Esophagus squamous epithelium (tissue), 5 donors: ENCODE data around the gene PRMT5. TPM values are rescaled to one million over a fixed set of nuclear protein-coding genes. Genes with fewer than 3 reads are reported as not detected.
A peak's percentile ranks its signal among the peaks of the same experiment; 100 is the strongest.

Experiments
- DNase-seq: peaks from one replicate; lab custom pipeline; 2025; lab: John Stamatoyannopoulos, UW
- H3K27ac ChIP-seq, 4 donors: fragments of 200-600 bp; sonication (generic); one replicate each; pipeline ENCODE4 v1.5.1; 2016 to 2019; ENCODE audit warnings: mild to moderate bottlenecking in 1 of 4
- H3K27me3 ChIP-seq, 4 donors: fragments of 200-600 bp; sonication (generic); 1 replicate in 3 of 4; 2 replicates in 1 of 4; pipeline versions ENCODE4 v1.5.1 to v1.6.0; 2017 to 2021; ENCODE audit warnings: antibody characterized with exemption in 1 of 4
- H3K36me3 ChIP-seq, 3 donors: fragments of 200-600 bp; sonication (generic); one replicate each; pipeline ENCODE4 v1.5.1; 2016 to 2019
- H3K4me1 ChIP-seq, 3 donors: fragments of 200-600 bp; sonication (generic); one replicate each; pipeline ENCODE4 v1.5.1; 2017 to 2019
- H3K4me3 ChIP-seq, 4 donors: fragments of 200-600 bp; sonication (generic); 1 replicate in 3 of 4; 2 replicates in 1 of 4; pipeline ENCODE4 v1.5.1; 2016 to 2019; ENCODE audit warnings: mild to moderate bottlenecking in 2 of 4, moderate library complexity in 1 of 4
- H3K9me3 ChIP-seq, 3 donors: fragments of 200-600 bp; sonication (generic); one replicate each; pipeline ENCODE4 v1.5.1; 2016 to 2019
- CTCF ChIP-seq, 6 experiments: fragments of 450-650 bp in 4 of 6; fragments of 200-600 bp in 2 of 6; sonication (generic) in 2 of 6; IDR thresholded peaks; one replicate each; pipeline ENCODE4 v1.5.1; 2016 to 2019; ENCODE audit warnings: antibody characterized with exemption in 6 of 6, mild to moderate bottlenecking in 4 of 6, moderate library complexity in 4 of 6
- POLR2A ChIP-seq, 4 donors: fragments of 450-650 bp; IDR thresholded peaks; one replicate each; pipeline ENCODE4 v1.6.1; 2017; ENCODE audit warnings: antibody characterized with exemption in 4 of 4, mild to moderate bottlenecking in 4 of 4, moderate library complexity in 3 of 4
- WGBS, 2 donors: methylation state at CpG; one replicate each; pipeline ENCODE4 v1.1.5; 2018; 5-methylcytosine and 5-hydroxymethylcytosine counted together
- intact Hi-C: fragments of 100-400 bp; cut with DNase I; formaldehyde crosslinking; loops from one replicate; pipeline ENCODE4 v1.15.0; 2022
- total RNA-seq, 4 donors: library from RNA; depleted of rRNA; stranded (reverse); fragments of >200 nt; gene quantifications; one replicate each; pipeline ENCODE4 v1.1.0, GENCODE V29; 2016
- donor health status: DM: yes; HTN: yes; CAD: no.

PRMT5 gene
- total RNA-seq, 4 donors from 2014 or later: 36.5 to 75.0 (median 66.1) TPM

GRCh38 chr14:22875748-22876319, 53.3 kb downstream of the PRMT5 start:
- no peak for TF ChIP-seq CTCF (IDR thresholded peaks at IDR 0.05)
- Histone ChIP-seq H3K27ac (no peak overlapping the region), H3K9me3 (no peaks in the 10 kb centered on the region), H3K27me3 (no peaks in the 10 kb centered on the region), H3K4me3 (no peak overlapping the region), H3K36me3 (peaks cover 39 to 74% (median 58%) of the 10 kb centered on the region in 3 donors), H3K4me1 (peaks cover 8 to 40% (median 20%) of the 10 kb centered on the region in 3 donors)
- WGBS, 2 donors: 93 to 96% methylated on average over 4 to 7 of the region's 20 CpGs
- intact Hi-C loops: no loop called here
- DNase-seq: no peak

- 91 to 93% methylated on average over 10 to 13 of the region's 15 CpGs for WGBS, 2 donors
- peaks cover 39 to 74% (median 58%) of the 10 kb centered on the region in 3 donors for H3K36me3 ChIP-seq
- DNase-seq: no peak
- TF ChIP-seq POLR2A (IDR thresholded peaks at IDR 0.05) (no peak), CTCF (IDR thresholded peaks at IDR 0.05) (no peak)
- no peak overlapping the region for H3K4me3 ChIP-seq
- intact Hi-C loops: no loop called here
- H3K27me3 ChIP-seq: no peaks in the 10 kb centered on the region
- peaks cover 14 to 46% (median 26%) of the 10 kb centered on the region in 3 donors for H3K4me1 ChIP-seq
- no peak overlapping the region for H3K27ac ChIP-seq
- H3K9me3 ChIP-seq: no peaks in the 10 kb centered on the region
Measured at GRCh38 chr14:22875003-22875747, 54.0 kb downstream of the PRMT5 start.

GRCh38 chr14:22872833-22873520, 56.2 kb downstream of the PRMT5 start:
- H3K4me3 ChIP-seq: peak overlapping the region; percentile 64 to 100 (median 88)
- H3K4me1 ChIP-seq: peaks cover 20 to 56% (median 31%) of the 10 kb centered on the region in 3 donors
- H3K27ac ChIP-seq: peak overlapping the region; percentile 97 to 100 (median 100)
- no peaks in the 10 kb centered on the region for H3K9me3 ChIP-seq
- peaks cover 35 to 52% (median 46%) of the 10 kb centered on the region in 3 donors for H3K36me3 ChIP-seq
- H3K27me3 ChIP-seq: no peaks in the 10 kb centered on the region
- 35 to 44% methylated on average over 10 of the region's 10 CpGs for WGBS, 2 donors
- TF ChIP-seq POLR2A (IDR thresholded peaks at IDR 0.05): no peak
- no peak for TF ChIP-seq CTCF (IDR thresholded peaks at IDR 0.05)
- intact Hi-C loops: no loop called here
- DNase-seq: no peak

- H3K27me3 ChIP-seq: no peaks in the 10 kb centered on the region
- DNase-seq: no peak
- H3K36me3 ChIP-seq: peaks cover 28 to 44% (median 39%) of the 10 kb centered on the region in 3 donors
- TF ChIP-seq CTCF (IDR thresholded peaks at IDR 0.05) (peak; percentile 93 to 99 (median 98)), POLR2A (IDR thresholded peaks at IDR 0.05) (peak in 1 of 4 donors; percentile 32)
- H3K27ac ChIP-seq: peak overlapping the region; percentile 97 to 100 (median 100)
- peak overlapping the region; percentile 64 to 100 (median 88) for H3K4me3 ChIP-seq
- H3K4me1 ChIP-seq: peaks cover 20 to 56% (median 31%) of the 10 kb centered on the region in 3 donors
- no peaks in the 10 kb centered on the region for H3K9me3 ChIP-seq
- WGBS, 2 donors: 0 to 1% methylated on average over 11 to 24 of the region's 45 CpGs
- intact Hi-C loops: no loop called here
Measured at GRCh38 chr14:22872033-22872832, 56.9 kb downstream of the PRMT5 start.
